ENCODE data around the gene ZFAND6.

DNA sequence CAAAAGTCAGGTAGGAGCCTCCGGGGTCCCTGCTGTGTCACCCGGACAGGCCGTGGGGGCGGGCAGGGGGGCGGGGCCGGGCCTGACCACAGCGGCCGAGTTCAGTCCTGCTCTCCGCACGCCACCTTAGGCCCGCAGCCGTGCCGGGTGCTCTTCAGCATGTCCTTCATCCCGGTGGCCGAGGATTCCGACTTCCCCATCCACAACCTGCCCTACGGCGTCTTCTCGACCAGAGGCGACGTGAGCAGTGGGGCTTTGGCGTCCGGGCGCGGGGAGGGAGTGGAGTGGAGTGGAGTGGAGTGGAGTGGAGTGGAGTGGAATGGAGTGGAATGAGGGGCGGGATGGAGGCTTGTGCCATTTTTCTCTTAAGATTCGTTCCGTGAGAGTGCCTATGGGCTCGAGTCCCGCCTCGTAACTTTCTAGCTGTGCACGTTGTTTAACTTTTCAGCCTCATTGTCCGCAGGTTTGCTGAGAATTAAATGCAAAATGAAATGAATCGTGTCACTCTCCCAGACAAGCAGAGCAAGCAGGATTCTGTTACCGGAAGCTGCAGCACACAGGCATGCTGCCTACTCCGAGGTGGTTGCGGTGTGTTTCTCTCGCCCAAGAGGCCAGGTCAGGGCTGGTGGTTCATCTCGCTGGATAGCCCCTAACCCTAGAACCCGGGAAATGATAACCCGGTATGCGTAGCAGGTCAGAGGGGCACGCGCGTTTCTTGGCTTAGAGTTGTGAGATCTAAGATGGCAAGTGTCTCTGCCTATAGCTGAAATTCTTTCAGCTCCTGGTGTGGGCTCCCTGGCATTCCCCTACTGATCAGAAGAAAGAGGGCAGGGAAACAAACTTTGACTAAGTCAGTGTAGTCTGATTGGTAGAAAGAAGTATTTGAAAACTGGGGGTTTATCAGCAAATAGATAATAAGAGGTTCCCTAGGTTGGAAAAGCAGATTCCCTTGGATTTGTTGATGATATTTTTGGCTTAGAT is 93.7 kb downstream of the ZFAND6 start, which contains the start of gene FAH:
- no peak for TF ChIP-seq RAD21 (conservative IDR thresholded peaks at IDR 0.05)
- TF ChIP-seq POLR2AphosphoS5 (IDR thresholded peaks at IDR 0.05), result no peak
- TF ChIP-seq, protein P1, sequence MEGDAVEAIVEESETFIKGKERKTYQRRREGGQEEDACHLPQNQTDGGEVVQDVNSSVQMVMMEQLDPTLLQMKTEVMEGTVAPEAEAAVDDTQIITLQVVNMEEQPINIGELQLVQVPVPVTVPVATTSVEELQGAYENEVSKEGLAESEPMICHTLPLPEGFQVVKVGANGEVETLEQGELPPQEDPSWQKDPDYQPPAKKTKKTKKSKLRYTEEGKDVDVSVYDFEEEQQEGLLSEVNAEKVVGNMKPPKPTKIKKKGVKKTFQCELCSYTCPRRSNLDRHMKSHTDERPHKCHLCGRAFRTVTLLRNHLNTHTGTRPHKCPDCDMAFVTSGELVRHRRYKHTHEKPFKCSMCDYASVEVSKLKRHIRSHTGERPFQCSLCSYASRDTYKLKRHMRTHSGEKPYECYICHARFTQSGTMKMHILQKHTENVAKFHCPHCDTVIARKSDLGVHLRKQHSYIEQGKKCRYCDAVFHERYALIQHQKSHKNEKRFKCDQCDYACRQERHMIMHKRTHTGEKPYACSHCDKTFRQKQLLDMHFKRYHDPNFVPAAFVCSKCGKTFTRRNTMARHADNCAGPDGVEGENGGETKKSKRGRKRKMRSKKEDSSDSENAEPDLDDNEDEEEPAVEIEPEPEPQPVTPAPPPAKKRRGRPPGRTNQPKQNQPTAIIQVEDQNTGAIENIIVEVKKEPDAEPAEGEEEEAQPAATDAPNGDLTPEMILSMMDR (IDR thresholded peaks at IDR 0.05; ENCODE audit: poor library complexity, severe bottlenecking), result no peak
- TF ChIP-seq EP300 (conservative IDR thresholded peaks at IDR 0.05; ENCODE audit: poor library complexity, severe bottlenecking), result no peak
